Retinal pigment epithelial cell (primary cell): ENCODE measurements around the gene PRKG1.
A peak's percentile ranks its signal among the peaks of the same experiment; 100 is the strongest.

ENCODE experiments used
- DNase-seq: peaks from one replicate; pipeline ENCODE4 v3.0.0-alpha.2; 2010; ENCODE audit warnings: low read depth
- H3K4me3 ChIP-seq: 2 replicates; pipeline ENCODE4 v1.5.1; 2011; ENCODE audit warnings: mild to moderate bottlenecking, low read length, control low read depth, moderate library complexity
- TF ChIP-seq, protein P1 (sequence below): conservative IDR thresholded peaks from 2 replicates; pipeline ENCODE4 v1.5.1; 2011; ENCODE audit warnings: low read depth, low read length, control low read depth, inconsistent platforms

Gene PRKG1

DNA sequence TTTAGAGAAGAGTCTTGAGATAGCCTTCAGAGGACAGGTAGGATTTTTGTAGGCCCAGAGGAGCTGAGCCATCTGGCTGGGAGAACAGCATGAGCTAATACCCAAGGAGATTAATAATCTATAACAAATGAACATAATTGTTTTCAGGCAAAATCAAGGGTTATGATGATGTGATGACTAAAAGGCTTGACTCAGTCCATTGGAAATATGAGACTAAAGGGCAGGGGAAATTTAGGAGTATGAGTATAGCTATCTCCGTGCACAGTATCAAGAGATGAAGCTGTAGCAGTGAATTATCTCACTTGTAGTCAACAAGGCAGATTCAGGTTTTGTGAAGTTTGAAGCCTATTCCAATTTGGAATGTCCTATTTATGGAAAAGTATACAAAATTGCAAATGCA is 585.1 kb downstream of the PRKG1 start:
- no peak for DNase-seq
- no peak overlapping the region for H3K4me3 ChIP-seq
- TF ChIP-seq, protein P1, sequence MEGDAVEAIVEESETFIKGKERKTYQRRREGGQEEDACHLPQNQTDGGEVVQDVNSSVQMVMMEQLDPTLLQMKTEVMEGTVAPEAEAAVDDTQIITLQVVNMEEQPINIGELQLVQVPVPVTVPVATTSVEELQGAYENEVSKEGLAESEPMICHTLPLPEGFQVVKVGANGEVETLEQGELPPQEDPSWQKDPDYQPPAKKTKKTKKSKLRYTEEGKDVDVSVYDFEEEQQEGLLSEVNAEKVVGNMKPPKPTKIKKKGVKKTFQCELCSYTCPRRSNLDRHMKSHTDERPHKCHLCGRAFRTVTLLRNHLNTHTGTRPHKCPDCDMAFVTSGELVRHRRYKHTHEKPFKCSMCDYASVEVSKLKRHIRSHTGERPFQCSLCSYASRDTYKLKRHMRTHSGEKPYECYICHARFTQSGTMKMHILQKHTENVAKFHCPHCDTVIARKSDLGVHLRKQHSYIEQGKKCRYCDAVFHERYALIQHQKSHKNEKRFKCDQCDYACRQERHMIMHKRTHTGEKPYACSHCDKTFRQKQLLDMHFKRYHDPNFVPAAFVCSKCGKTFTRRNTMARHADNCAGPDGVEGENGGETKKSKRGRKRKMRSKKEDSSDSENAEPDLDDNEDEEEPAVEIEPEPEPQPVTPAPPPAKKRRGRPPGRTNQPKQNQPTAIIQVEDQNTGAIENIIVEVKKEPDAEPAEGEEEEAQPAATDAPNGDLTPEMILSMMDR: no peak

DNA sequence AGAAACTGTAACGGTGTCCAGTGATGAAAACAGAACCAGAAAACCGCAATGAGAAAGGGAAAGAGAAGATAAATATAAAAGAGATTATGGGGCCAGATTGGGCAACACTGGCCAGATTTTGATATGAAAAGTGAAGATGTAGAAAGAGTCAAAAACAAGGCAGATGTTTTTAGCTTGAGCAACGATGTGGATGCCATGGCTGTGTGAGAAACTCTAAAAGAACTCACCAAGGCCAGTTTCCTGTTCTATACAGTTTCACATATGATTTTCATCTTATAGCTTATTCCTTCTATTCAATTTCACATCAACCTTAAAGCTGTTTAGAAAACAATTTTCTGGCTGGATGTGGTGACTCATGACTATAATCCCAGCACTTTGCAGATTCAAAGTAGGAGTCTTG is 588.8 kb downstream of the PRKG1 start:
- no peak for DNase-seq
- TF ChIP-seq, protein P1: no peak
- no peak overlapping the region for H3K4me3 ChIP-seq

DNA sequence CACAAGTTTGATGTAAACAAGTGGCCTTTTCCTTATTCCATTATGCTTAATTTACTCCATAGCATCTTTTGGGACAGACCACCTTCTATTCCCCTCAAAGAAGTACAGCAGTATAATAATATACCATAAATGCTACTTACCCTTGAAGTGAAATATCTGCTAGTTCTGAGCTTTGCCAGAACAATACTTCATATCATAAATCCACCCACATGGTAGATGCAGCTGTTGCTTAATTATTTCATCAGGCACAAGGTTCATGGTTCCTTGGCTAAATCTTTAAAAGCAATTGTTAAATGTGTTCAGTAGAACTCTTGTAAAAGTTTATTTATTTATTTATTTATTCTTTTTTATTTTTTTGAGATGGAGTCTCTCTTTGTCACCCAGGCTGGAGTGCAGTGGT is 592.2 kb downstream of the PRKG1 start:
- TF ChIP-seq, protein P1: no peak
- DNase-seq: no peak
- no peak overlapping the region for H3K4me3 ChIP-seq

DNA sequence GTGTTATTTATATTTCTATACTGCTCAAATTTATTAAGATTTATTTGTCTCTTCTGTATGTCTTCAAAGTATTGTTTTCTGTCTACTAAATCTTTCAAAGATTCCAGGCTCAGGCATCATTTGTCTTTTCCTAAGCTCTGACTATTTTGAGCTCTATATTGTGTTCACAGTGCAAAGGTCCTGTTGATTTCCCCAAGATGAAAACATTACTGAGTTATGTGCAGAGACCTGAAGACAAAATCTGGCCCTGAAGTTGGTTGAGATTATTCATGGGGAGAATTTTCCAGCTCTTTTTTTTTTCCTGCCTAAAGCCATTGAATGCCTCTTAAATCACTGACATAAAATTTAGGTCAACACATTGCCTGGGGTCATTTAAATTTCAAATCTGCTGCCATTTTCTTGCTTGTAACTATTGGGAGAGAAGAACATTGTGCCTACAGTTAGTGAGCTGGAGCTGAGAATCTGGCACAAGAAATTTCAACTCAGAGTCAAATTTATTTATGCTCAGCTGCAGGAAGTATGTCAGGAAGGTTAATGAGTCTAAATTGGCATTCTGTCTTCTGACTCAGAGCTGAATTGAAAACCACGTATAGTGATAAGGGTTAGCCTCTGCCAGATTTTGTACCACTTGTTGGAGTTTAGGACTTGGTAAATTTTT is 593.5 kb downstream of the PRKG1 start:
- no peak overlapping the region for H3K4me3 ChIP-seq

DNA sequence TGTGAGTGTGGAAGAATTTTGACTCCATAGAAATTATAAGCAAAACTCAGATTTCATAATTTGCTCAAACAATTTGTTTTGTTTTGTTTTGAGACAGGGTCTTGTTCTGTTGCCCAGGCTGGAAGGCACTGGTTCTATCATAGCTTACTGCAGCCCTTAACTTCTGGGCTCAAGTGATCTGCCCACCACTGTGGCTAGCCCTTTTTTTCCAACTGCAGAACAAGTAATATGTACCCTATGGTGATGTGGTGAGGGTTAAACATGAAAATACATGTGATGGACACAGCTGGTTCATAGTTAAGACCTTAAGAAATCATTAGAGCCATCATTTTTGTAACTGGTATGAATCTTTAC is 594.0 kb downstream of the PRKG1 start:
- DNase-seq: no peak
- no peak overlapping the region for H3K4me3 ChIP-seq
- TF ChIP-seq, protein P1: no peak

More for the DNA sequence above, 593.5 kb downstream of the PRKG1 start:
- TF ChIP-seq, protein P1: no peak
- DNase-seq: peak; percentile 24

DNA sequence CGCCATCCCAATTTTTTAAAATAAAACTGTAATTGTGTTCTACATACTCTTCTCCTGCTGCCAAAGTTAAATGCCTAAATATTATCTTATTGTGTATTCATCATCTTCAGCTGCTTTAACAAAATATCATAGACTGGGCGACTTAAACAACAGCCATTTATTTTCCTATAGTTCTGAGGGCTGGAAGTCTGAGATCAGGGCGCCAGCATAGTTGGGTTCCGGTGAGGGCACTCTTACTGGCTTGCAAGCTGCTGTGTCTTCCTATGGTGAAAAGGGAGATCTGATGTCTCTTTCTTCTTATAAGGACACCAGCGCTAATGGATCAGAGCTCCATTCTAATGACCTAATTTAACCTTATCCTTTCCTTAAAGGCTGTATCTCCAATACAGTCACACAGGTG is 594.8 kb downstream of the PRKG1 start:
- no peak overlapping the region for H3K4me3 ChIP-seq
- no peak for DNase-seq
- TF ChIP-seq, protein P1: no peak

DNA sequence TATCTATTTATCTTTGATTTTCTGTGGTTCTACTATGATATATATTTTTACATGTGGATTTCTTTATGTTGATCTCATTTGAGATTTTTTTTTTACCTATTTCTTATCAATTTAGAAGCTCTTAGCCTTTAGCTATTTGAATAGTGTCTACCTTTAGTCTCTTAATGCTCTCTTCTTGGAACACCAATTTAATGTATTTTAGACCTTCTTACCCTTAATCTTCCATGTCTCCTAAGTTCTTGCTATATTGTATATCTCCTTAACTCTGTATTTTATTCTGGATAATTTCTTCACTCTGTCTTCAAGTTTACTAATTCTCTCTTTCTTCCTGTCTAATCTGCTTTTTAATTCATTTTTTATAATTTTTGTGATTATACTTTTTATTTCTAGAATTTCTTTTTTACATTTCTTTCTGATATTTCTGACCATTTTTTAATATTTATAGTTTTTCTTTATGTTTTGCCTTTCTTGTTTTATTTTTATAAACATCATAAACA is 597.8 kb downstream of the PRKG1 start:
- no peak for DNase-seq
- no peak overlapping the region for H3K4me3 ChIP-seq
- TF ChIP-seq, protein P1: no peak
